Adrenal gland (tissue), 12 donors: ENCODE results near the gene PRKCA. TPM values are rescaled to one million over a fixed set of nuclear protein-coding genes. Genes with fewer than 3 reads are reported as not detected.

ENCODE experiments used
- DNase-seq, 7 donors: peaks; one replicate each; pipeline ENCODE4 v3.0.0-alpha.2; 2019 to 2020
- H3K27ac ChIP-seq, 5 donors: fragments of 200-600 bp; sonication (generic) in 4 of 5; 1 replicate in 3 of 5; 2 replicates in 2 of 5; pipeline versions ENCODE4 v1.5.1 to v1.8.0; 2016 to 2020; ENCODE audit warnings: mild to moderate bottlenecking in 1 of 5
- H3K27me3 ChIP-seq: fragments of 200-600 bp; 2 replicates; pipeline ENCODE4 v1.8.0; 2021
- H3K36me3 ChIP-seq, 2 donors: fragments of 200-600 bp; replicated peaks in 1 of 2; 1 replicate in 1 of 2; 2 replicates in 1 of 2; pipeline versions ENCODE4 v1.5.1 to v1.8.0; 2018 to 2022
- H3K4me1 ChIP-seq, 2 donors: fragments of 200-600 bp; replicated peaks in 1 of 2; 1 replicate in 1 of 2; 2 replicates in 1 of 2; pipeline versions ENCODE4 v1.5.1 to v1.8.0; 2018 to 2021
- H3K4me3 ChIP-seq, 4 donors: fragments of 200-600 bp; sonication (generic) in 3 of 4; one replicate each; pipeline ENCODE4 v1.5.1; 2016 to 2018
- H3K9me3 ChIP-seq, 3 donors: fragments of 200-600 bp; sonication (generic) in 1 of 3; replicated peaks in 1 of 3; 1 replicate in 2 of 3; 2 replicates in 1 of 3; pipeline versions ENCODE4 v1.5.1 to v1.8.0; 2016 to 2021
- CTCF ChIP-seq, 6 experiments: fragments of 450-650 bp in 4 of 6; fragments of 200-600 bp in 2 of 6; sonication (generic) in 1 of 6; IDR thresholded peaks; 1 replicate in 5 of 6; 2 replicates in 1 of 6; pipeline versions ENCODE4 v1.5.1 to v1.8.0; 2016 to 2021; ENCODE audit warnings: antibody characterized with exemption in 6 of 6, mild to moderate bottlenecking in 2 of 6, moderate library complexity in 1 of 6
- POLR2A ChIP-seq, 2 donors: fragments of 450-650 bp; IDR thresholded peaks; one replicate each; pipeline ENCODE4 v1.6.1; 2017; ENCODE audit warnings: antibody characterized with exemption in 2 of 2, mild to moderate bottlenecking in 2 of 2, moderate library complexity in 1 of 2
- WGBS, 4 donors: extraction: QIAGEN DNeasy Blood & Tissue Kit in 2 of 4; methylation state at CpG; one replicate each; pipeline versions ENCODE4 v1.1.5 to v1.1.7; 2013 to 2017; 5-methylcytosine and 5-hydroxymethylcytosine counted together
- intact Hi-C, 2 donors: fragments of 100-400 bp; cut with DNase I; formaldehyde crosslinking; loops; one replicate each; pipeline versions ENCODE4 v1.14.1 to v1.15.0; 2022 to 2023
- polyA plus RNA-seq, 3 donors: library from polyadenylated mRNA; stranded (reverse); fragments of 200-250 nt in 2 of 3; fragments of 350-450 nt in 1 of 3; fragmentation: Illumina TruSeq in 1 of 3; extraction: RNeasy Lipid Tissue Mini Kit (QIAGEN cat#74804) in 1 of 3; gene quantifications; one replicate each; pipeline ENCODE4 v1.2.3, GENCODE V29; 2013 to 2014
- total RNA-seq, 9 donors: library from RNA; depleted of rRNA in 4 of 9; stranded (reverse); fragments of >200 nt in 4 of 9; fragments of 120-200 nt in 1 of 9; fragmentation: NEBNext Ultra II Directional in 1 of 9; extraction: Animal tissue kit (Norgen Biotek cat#: 25700) in 1 of 9; gene quantifications; one replicate each; pipeline versions ENCODE4 v1.1.0 to v1.2.4, GENCODE V29; 2013 to 2023
- donor health status: healthy with polysubstance abuse.
- donor health status: Bipolar disorder and iron deficiency.
- donor health status: DM: yes; HTN: yes; CAD: no.
- donor health status: DM: no; HTN: no; CAD: no.
- donor health status: DM: no; HTN: no; CAD: no.
- donor health status: DM: yes; HTN: yes; CAD: no.

Gene PRKCA
- total and polyA plus RNA-seq, 12 donors = 15.1 to 202 (median 84.1) TPM

GRCh38 chr17:66414561-66415175 lies 112.3 kb downstream of the PRKCA start:
- no peaks in the 10 kb centered on the region for H3K9me3 ChIP-seq
- WGBS, 4 donors = 78 to 91% (median 90%) methylated on average over 4 of the region's 4 CpGs
- H3K36me3 ChIP-seq = no peaks in the 10 kb centered on the region
- H3K4me3 ChIP-seq = no peak overlapping the region
- no peaks in the 10 kb centered on the region for H3K27me3 ChIP-seq
- intact Hi-C loops = no loop called here
- H3K27ac ChIP-seq = no peak overlapping the region
- no peak for TF ChIP-seq CTCF (IDR thresholded peaks at IDR 0.05)
- TF ChIP-seq POLR2A (IDR thresholded peaks at IDR 0.05) = no peak
- no peak for DNase-seq
- H3K4me1 ChIP-seq = peaks cover 5 to 19% of the 10 kb centered on the region in 2 donors

GRCh38 chr17:66415366-66416206 lies 113.2 kb downstream of the PRKCA start:
- H3K27ac ChIP-seq = no peak overlapping the region
- H3K27me3 ChIP-seq = no peaks in the 10 kb centered on the region
- H3K4me1 ChIP-seq = peaks cover 5 to 19% of the 10 kb centered on the region in 2 donors
- H3K36me3 ChIP-seq = no peaks in the 10 kb centered on the region
- no peaks in the 10 kb centered on the region for H3K9me3 ChIP-seq
- TF ChIP-seq CTCF (IDR thresholded peaks at IDR 0.05) (no peak), POLR2A (IDR thresholded peaks at IDR 0.05) (no peak)
- H3K4me3 ChIP-seq = no peak overlapping the region
- 67 to 77% (median 69%) methylated on average over 11 of the region's 11 CpGs for WGBS, 4 donors
- intact Hi-C loops = no loop called here
- DNase-seq = no peak

GRCh38 chr17:66416207-66416940 lies 114.0 kb downstream of the PRKCA start:
- H3K36me3 ChIP-seq = no peaks in the 10 kb centered on the region
- H3K9me3 ChIP-seq = no peaks in the 10 kb centered on the region
- WGBS, 4 donors = 89 to 91% (median 90%) methylated on average over 10 to 12 of the region's 12 CpGs
- H3K27me3 ChIP-seq = no peaks in the 10 kb centered on the region
- H3K27ac ChIP-seq = no peak overlapping the region
- intact Hi-C loops = no loop called here
- H3K4me1 ChIP-seq = peaks cover 5 to 17% of the 10 kb centered on the region in 2 donors
- no peak overlapping the region for H3K4me3 ChIP-seq
- no peak for TF ChIP-seq POLR2A (IDR thresholded peaks at IDR 0.05)
- TF ChIP-seq CTCF (IDR thresholded peaks at IDR 0.05) = no peak
- DNase-seq = no peak

- intact Hi-C loops = no loop called here
- Histone ChIP-seq H3K4me3 (no peak overlapping the region), H3K27me3 (no peaks in the 10 kb centered on the region), H3K36me3 (no peaks in the 10 kb centered on the region), H3K27ac (no peak overlapping the region), H3K4me1 (peaks cover 3 to 8% of the 10 kb centered on the region in 2 donors), H3K9me3 (no peaks in the 10 kb centered on the region)
- TF ChIP-seq POLR2A (IDR thresholded peaks at IDR 0.05) = no peak
- no peak for TF ChIP-seq CTCF (IDR thresholded peaks at IDR 0.05)
- DNase-seq = no peak
- 82 to 94% (median 91%) methylated on average over 2 of the region's 2 CpGs for WGBS, 4 donors
Observed at GRCh38 chr17:66417300-66417719, 114.9 kb downstream of the PRKCA start.
